DND-41 (cell line): ENCODE results near the gene PCBP2.

ENCODE experiments used
- ATAC-seq: fragments of 200-7000 bp; cut with Tn5 transposase; 3 replicates; pipeline ENCODE4 v1.9.1; 2021; ENCODE audit warnings: low read depth; ENCODE audit not compliant: insufficient read depth
- DNase-seq: peaks from one replicate; pipeline ENCODE4 v3.0.0-alpha.2; 2020
- H2AFZ ChIP-seq: 2 replicates; pipeline ENCODE4 v1.6.0; 2012; ENCODE audit warnings: low read depth, low read length
- H3K27ac ChIP-seq: 2 replicates; pipeline ENCODE4 v1.5.1; 2012; ENCODE audit warnings: low read length, inconsistent platforms
- H3K27me3 ChIP-seq: fragments of 200-600 bp; sonication (generic); 2 replicates; pipeline ENCODE4 v1.6.0; 2012; ENCODE audit warnings: low read length, mild to moderate bottlenecking, inconsistent platforms; ENCODE audit not compliant: insufficient read depth, poor library complexity
- H3K36me3 ChIP-seq: 2 replicates; pipeline ENCODE4 v1.5.1; 2012; ENCODE audit warnings: low read length, inconsistent platforms; ENCODE audit not compliant: insufficient read depth
- H3K4me1 ChIP-seq: 2 replicates; pipeline ENCODE4 v1.5.1; 2012; ENCODE audit warnings: mild to moderate bottlenecking, low read length; ENCODE audit not compliant: insufficient read depth
- H3K4me2 ChIP-seq: 2 replicates; pipeline ENCODE4 v1.6.0; 2012; ENCODE audit warnings: mild to moderate bottlenecking, moderate library complexity, low read length, inconsistent platforms; ENCODE audit not compliant: insufficient read depth
- H3K4me3 ChIP-seq, 2 experiments: fragments of 200-600 bp in 1 of 2; shearing (Covaris generic) in 1 of 2; 2 replicates each; pipeline ENCODE4 v1.5.1; 2012 to 2016; ENCODE audit warnings: inconsistent platforms in 2 of 2, low read length in 2 of 2, mild to moderate bottlenecking in 2 of 2, low read depth in 1 of 2, moderate library complexity in 1 of 2
- H3K79me2 ChIP-seq: 2 replicates; pipeline ENCODE4 v1.6.0; 2012; ENCODE audit warnings: low read length, inconsistent platforms; ENCODE audit not compliant: insufficient read depth
- H3K9ac ChIP-seq: 2 replicates; pipeline ENCODE4 v1.6.0; 2012; ENCODE audit warnings: low read depth, mild to moderate bottlenecking, inconsistent platforms, low read length, moderate library complexity
- H3K9me3 ChIP-seq: 2 replicates; pipeline ENCODE4 v1.5.1; 2012; ENCODE audit warnings: low read length, moderate library complexity, mild to moderate bottlenecking, inconsistent platforms; ENCODE audit not compliant: insufficient read depth, severe bottlenecking
- H4K20me1 ChIP-seq: 2 replicates; pipeline ENCODE4 v1.6.0; 2012; ENCODE audit warnings: low read length; ENCODE audit not compliant: insufficient read depth
- EZH2 ChIP-seq: IDR thresholded peaks from 3 replicates; pipeline ENCODE4 v1.6.1; 2012; ENCODE audit warnings: borderline replicate concordance, low read depth, mild to moderate bottlenecking, moderate library complexity, low read length, inconsistent platforms; ENCODE audit not compliant: severe bottlenecking
- TF ChIP-seq, protein P1 (sequence below): IDR thresholded peaks from 2 replicates; pipeline ENCODE4 v1.5.1; 2012; ENCODE audit warnings: borderline replicate concordance, low read length, moderate library complexity, mild to moderate bottlenecking; ENCODE audit not compliant: poor library complexity, severe bottlenecking; ENCODE audit errors: extremely low read depth

The PCBP2 gene

GRCh38 chr12:53424626-53425514, 27.0 kb upstream of the PCBP2 start:
- no peaks in the 10 kb centered on the region for H4K20me1 ChIP-seq
- no peak overlapping the region for H3K4me2 ChIP-seq
- no peak overlapping the region for H3K4me3 ChIP-seq
- no peaks in the 10 kb centered on the region for H3K79me2 ChIP-seq
- no peak overlapping the region for H3K9ac ChIP-seq
- TF ChIP-seq, protein P1, sequence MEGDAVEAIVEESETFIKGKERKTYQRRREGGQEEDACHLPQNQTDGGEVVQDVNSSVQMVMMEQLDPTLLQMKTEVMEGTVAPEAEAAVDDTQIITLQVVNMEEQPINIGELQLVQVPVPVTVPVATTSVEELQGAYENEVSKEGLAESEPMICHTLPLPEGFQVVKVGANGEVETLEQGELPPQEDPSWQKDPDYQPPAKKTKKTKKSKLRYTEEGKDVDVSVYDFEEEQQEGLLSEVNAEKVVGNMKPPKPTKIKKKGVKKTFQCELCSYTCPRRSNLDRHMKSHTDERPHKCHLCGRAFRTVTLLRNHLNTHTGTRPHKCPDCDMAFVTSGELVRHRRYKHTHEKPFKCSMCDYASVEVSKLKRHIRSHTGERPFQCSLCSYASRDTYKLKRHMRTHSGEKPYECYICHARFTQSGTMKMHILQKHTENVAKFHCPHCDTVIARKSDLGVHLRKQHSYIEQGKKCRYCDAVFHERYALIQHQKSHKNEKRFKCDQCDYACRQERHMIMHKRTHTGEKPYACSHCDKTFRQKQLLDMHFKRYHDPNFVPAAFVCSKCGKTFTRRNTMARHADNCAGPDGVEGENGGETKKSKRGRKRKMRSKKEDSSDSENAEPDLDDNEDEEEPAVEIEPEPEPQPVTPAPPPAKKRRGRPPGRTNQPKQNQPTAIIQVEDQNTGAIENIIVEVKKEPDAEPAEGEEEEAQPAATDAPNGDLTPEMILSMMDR, result no peak
- TF ChIP-seq EZH2, result no peak
- no peaks in the 10 kb centered on the region for H3K27me3 ChIP-seq
- DNase-seq (no peak), ATAC-seq (no peak)
- peaks cover 4% of the 10 kb centered on the region for H3K4me1 ChIP-seq
- H3K9me3 ChIP-seq, result no peaks in the 10 kb centered on the region
- H3K36me3 ChIP-seq, result no peaks in the 10 kb centered on the region
- H3K27ac ChIP-seq, result no peak overlapping the region
- no peak overlapping the region for H2AFZ ChIP-seq

- DNase-seq, result no peak
- no peak overlapping the region for H3K9ac ChIP-seq
- no peaks in the 10 kb centered on the region for H3K36me3 ChIP-seq
- H2AFZ ChIP-seq, result no peak overlapping the region
- no peaks in the 10 kb centered on the region for H3K79me2 ChIP-seq
- H3K4me2 ChIP-seq, result no peak overlapping the region
- no peak for TF ChIP-seq EZH2
- TF ChIP-seq, protein P1, result no peak
- ATAC-seq, result no peak
- H3K4me3 ChIP-seq, result no peak overlapping the region
- no peaks in the 10 kb centered on the region for H3K9me3 ChIP-seq
- H4K20me1 ChIP-seq, result no peaks in the 10 kb centered on the region
- no peaks in the 10 kb centered on the region for H3K27me3 ChIP-seq
- H3K27ac ChIP-seq, result no peak overlapping the region
- H3K4me1 ChIP-seq, result peaks cover 4% of the 10 kb centered on the region
Observed at GRCh38 chr12:53425515-53426150, 26.3 kb upstream of the PCBP2 start.

GRCh38 chr12:53427905-53428594, 23.9 kb upstream of the PCBP2 start:
- no peak overlapping the region for H2AFZ ChIP-seq

More at GRCh38 chr12:53427905-53428594, 23.9 kb upstream of the PCBP2 start:
- Histone ChIP-seq H3K4me1 (no peaks in the 10 kb centered on the region), H3K79me2 (no peaks in the 10 kb centered on the region), H3K9me3 (no peaks in the 10 kb centered on the region), H3K36me3 (no peaks in the 10 kb centered on the region), H3K4me3 (no peak overlapping the region), H4K20me1 (no peaks in the 10 kb centered on the region), H3K27me3 (no peaks in the 10 kb centered on the region), H3K4me2 (no peak overlapping the region), H3K9ac (no peak overlapping the region), H3K27ac (no peak overlapping the region)
- DNase-seq (no peak), ATAC-seq (no peak)
- TF ChIP-seq, protein P1, result no peak
- TF ChIP-seq EZH2, result no peak
